GM12875 (cell line): Measurements from ENCODE around the gene ZSWIM6.

Experiments
- H3K4me3 ChIP-seq: one replicate; pipeline ENCODE4 v1.5.1; 2011; ENCODE audit warnings: low read depth, low read length, control low read depth
- TF ChIP-seq, protein P1 (sequence below): IDR thresholded peaks from 2 replicates; pipeline ENCODE4 v1.5.1; 2011; ENCODE audit warnings: low read depth, mild to moderate bottlenecking, control low read depth, inconsistent platforms, low read length, moderate library complexity, borderline replicate concordance; ENCODE audit not compliant: insufficient read depth

Gene ZSWIM6

DNA sequence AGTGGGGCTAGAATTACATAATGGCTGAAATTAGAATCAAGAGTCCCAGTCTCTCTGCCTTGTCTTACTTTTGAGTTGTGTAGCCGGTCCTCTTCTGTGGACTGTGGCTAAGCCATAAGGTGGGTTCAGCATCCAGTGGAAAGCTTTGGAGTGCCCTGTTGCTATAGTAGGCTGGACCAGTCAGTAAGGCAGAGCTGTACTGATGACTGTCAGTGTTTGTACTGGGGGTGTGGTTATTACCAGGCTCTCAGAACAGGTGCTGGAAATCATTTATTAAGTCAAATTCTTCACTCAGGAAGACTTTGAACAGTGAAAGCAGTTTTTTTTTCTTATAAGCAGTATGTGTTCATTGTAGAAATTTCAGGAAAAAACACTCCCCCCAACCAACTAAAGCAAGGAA, 129.4 kb downstream of the ZSWIM6 start:
- no peak overlapping the region for H3K4me3 ChIP-seq

DNA sequence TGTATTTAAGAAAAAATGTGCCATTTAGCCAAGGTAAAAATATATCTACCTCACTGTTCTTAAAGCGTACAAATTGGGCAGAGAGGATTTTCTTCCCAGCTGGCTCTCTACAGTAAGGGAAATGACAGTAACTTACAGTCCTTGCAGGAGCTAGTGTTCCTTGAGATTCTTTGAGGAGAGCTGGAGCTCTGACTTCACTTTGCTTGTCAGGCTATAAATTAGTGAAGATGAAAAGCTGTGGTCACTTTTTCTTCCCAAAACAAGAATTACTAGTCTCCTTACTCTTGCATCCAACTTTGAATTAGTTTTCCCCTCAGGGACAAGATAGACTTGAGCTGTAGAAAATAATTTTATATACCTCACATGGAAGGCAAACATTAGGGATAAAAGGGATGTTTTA, 129.9 kb downstream of the ZSWIM6 start:
- TF ChIP-seq, protein P1, sequence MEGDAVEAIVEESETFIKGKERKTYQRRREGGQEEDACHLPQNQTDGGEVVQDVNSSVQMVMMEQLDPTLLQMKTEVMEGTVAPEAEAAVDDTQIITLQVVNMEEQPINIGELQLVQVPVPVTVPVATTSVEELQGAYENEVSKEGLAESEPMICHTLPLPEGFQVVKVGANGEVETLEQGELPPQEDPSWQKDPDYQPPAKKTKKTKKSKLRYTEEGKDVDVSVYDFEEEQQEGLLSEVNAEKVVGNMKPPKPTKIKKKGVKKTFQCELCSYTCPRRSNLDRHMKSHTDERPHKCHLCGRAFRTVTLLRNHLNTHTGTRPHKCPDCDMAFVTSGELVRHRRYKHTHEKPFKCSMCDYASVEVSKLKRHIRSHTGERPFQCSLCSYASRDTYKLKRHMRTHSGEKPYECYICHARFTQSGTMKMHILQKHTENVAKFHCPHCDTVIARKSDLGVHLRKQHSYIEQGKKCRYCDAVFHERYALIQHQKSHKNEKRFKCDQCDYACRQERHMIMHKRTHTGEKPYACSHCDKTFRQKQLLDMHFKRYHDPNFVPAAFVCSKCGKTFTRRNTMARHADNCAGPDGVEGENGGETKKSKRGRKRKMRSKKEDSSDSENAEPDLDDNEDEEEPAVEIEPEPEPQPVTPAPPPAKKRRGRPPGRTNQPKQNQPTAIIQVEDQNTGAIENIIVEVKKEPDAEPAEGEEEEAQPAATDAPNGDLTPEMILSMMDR = no peak
- no peak overlapping the region for H3K4me3 ChIP-seq

More for the DNA sequence above, 129.4 kb downstream of the ZSWIM6 start:
- TF ChIP-seq, protein P1 = no peak

DNA sequence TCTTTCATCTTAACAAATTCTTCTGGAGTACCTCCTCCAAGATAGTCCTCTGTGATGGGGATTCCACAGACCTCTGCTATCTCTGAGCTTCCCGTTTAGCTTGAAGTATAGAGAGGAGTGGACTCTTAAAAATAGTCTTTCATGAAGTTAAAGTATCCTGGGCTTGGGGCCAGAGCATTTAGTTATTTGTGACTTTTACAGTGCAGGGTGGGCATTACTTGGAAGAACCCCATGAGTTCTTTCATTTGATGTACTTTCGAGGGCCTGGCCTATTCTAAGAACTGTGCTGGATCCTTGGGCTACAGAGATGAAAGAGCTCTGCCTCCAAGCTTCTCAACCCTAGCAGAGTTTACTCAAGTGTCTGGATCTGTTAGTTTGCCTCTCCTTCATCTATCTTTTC, 131.5 kb downstream of the ZSWIM6 start:
- no peak overlapping the region for H3K4me3 ChIP-seq
- TF ChIP-seq, protein P1 = no peak

DNA sequence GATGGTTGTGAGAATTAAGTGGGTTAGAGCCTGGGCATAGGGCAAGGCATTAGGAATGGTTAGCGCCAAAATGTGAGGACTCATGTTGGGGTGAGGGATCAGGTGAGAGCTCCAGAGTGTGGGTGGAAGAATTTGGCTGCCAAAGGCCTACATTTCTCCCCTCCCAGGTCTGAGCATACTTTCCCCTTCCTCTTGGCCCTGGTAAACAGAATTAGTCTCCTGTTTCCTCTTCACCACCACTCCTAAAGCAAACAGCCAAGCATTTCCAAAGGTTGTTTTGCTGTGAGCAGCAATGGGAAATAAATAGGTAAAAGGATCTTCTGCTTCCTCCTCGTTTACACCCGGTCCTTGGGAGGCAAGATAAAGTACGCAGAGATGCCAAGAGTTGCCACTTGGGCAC, 132.5 kb downstream of the ZSWIM6 start:
- no peak overlapping the region for H3K4me3 ChIP-seq
- TF ChIP-seq, protein P1 = no peak

DNA sequence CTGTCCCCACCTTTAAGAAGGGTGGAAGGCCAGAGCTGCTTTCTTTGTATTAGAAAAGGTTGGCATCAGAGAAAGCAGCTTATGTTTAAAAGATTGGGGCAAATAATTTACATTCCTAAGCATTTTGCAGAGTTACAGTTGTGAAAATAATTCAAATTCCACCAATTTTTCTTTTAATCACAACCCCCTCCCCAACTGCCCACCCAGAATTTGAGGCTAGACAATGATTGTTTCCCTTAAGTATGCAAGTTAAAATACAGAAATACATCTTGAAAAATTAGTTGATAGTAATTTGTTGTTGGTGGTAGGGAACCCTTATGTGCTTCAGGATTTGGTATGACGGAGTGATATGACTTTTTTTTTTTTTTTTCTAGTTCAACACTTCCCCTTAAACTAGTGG, 133.0 kb downstream of the ZSWIM6 start:
- H3K4me3 ChIP-seq = no peak overlapping the region
- TF ChIP-seq, protein P1 = no peak

DNA sequence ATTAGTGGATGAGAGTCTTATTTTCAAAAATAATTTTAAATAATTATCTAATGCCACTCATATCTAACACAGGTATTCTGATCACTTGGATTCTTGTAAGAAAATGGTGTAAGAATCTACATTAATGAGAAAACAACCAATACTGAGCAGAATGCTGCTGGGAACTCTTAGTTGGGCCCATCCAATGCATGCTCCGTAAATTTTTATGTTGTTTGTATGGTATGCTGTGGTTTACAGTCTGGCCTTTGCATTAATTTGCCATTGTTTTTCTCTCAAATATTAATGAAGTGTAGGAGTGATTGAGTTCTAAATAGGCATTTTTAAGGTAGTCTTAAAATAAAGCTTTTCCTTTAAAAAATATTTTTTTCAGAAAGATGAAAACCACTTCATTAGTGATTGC, 133.4 kb downstream of the ZSWIM6 start:
- TF ChIP-seq, protein P1 = no peak
- no peak overlapping the region for H3K4me3 ChIP-seq

DNA sequence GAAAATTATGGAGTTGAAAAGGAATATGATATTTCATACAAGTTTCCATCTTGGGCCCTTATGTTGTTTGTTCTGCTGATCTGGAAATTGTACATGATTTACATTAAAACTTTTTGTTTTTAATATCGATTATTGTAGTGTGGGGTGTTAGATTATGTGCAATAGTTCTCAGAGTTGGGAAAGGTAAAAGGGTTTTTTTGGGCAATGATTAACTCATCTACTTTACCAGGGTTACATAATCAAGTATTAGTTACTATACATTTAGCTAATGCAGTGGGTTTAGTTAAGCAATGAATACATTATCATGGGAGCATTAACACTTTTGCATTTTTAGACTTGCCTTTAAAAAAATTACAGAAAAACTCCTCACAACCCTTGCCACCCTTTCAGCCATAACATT, 134.0 kb downstream of the ZSWIM6 start:
- TF ChIP-seq, protein P1 = no peak
- H3K4me3 ChIP-seq = no peak overlapping the region
